GM19025 (cell line): ENCODE measurements around the gene BMP6.

Experiments
- ATAC-seq: cut with Tn5 transposase; IDR thresholded peaks from one replicate; pipeline ENCODE4 v1.9.1; 2021; ENCODE audit warnings: mild to moderate bottlenecking, low read depth, moderate library complexity; ENCODE audit not compliant: unreplicated experiment

BMP6 gene

GRCh38 chr6:7914991-7915789 lies 189.3 kb downstream of the BMP6 start:
- no peak for ATAC-seq

- ATAC-seq = peak; percentile 76
Measured at GRCh38 chr6:7916959-7917358, 191.1 kb downstream of the BMP6 start.

GRCh38 chr6:7917729-7918128 lies 191.8 kb downstream of the BMP6 start:
- ATAC-seq = no peak

- no peak for ATAC-seq
Measured at GRCh38 chr6:7918403-7918802, 192.5 kb downstream of the BMP6 start.

GRCh38 chr6:7919871-7920270 lies 194.0 kb downstream of the BMP6 start:
- ATAC-seq = no peak

- no peak for ATAC-seq
Measured at GRCh38 chr6:7920425-7920824, 194.5 kb downstream of the BMP6 start.

GRCh38 chr6:7921046-7921445 lies 195.1 kb downstream of the BMP6 start:
- ATAC-seq = no peak

- no peak for ATAC-seq
Measured at GRCh38 chr6:7921632-7922092, 195.8 kb downstream of the BMP6 start.

GRCh38 chr6:7922596-7922995 lies 196.7 kb downstream of the BMP6 start:
- no peak for ATAC-seq

GRCh38 chr6:7924867-7925266 lies 199.0 kb downstream of the BMP6 start:
- ATAC-seq = no peak
